ENCODE data around the gene MOGAT2.

GRCh38 chr11:75773595-75774353 lies 56.1 kb downstream of the MOGAT2 start:
- TF ChIP-seq POLR2A (IDR thresholded peaks at IDR 0.05; ENCODE audit: borderline replicate concordance, extremely low read depth, insufficient read depth, insufficient read length) (no peak), CTCF (IDR thresholded peaks at IDR 0.05 in 2 of 3, conservative IDR thresholded peaks at IDR 0.05 in 1 of 3; ENCODE audit: borderline replicate concordance in 1 of 3, insufficient read depth in 1 of 3, low read depth in 2 of 3, low read length in 2 of 3) (no peak), POLR2AphosphoS5 (IDR thresholded peaks at IDR 0.05; ENCODE audit: low read depth, low read length) (no peak), FOSL1 (IDR thresholded peaks at IDR 0.05; ENCODE audit: low read depth) (no peak), SP1 (IDR thresholded peaks at IDR 0.05; ENCODE audit: low read depth) (no peak), YY1 (IDR thresholded peaks at IDR 0.05; ENCODE audit: extremely low read depth, insufficient replicate concordance, low read depth, low read length) (no peak), EZH2 (IDR thresholded peaks at IDR 0.05) (no peak), REST (IDR thresholded peaks at IDR 0.05; ENCODE audit: low read depth) (no peak)
- TF ChIP-seq, protein P1, sequence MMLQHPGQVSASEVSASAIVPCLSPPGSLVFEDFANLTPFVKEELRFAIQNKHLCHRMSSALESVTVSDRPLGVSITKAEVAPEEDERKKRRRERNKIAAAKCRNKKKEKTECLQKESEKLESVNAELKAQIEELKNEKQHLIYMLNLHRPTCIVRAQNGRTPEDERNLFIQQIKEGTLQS (IDR thresholded peaks at IDR 0.05), result no peak
